Activated naive CD8-positive, alpha-beta T cell treated with anti-CD3 and anti-CD28 coated beads, Interleukin-2, amount 10 ng/mL, durations not matched to agents 7 days and 5 days (primary cell): ENCODE results near the gene RFT1. TPM values are rescaled to one million over a fixed set of nuclear protein-coding genes. Genes with fewer than 3 reads are reported as not detected.

ENCODE experiments used
- ATAC-seq: fragments of 150-1000 bp; cut with Tn5 transposase; one replicate; pipeline ENCODE4 v1.10.0; 2021; ENCODE audit warnings: low read depth, moderate library complexity
- POLR2A ChIA-PET: fragments of 350-600 bp; sonication (Branson Sonifier 250); formaldehyde crosslinking; loops from one replicate; lab custom pipeline; 2021; ENCODE audit warnings: antibody characterized with exemption; lab: Charles Lee
- DNase-seq: peaks from one replicate; pipeline ENCODE4 v3.0.0; 2021
- H3K27ac Mint-ChIP-seq: one replicate; pipeline ENCODE4 v1.8.0; 2022; ENCODE audit warnings: mild to moderate bottlenecking, mixed read lengths
- H3K27me3 Mint-ChIP-seq: one replicate; pipeline ENCODE4 v1.8.0; 2022; ENCODE audit warnings: mild to moderate bottlenecking, moderate library complexity, mixed read lengths
- H3K36me3 Mint-ChIP-seq: one replicate; pipeline ENCODE4 v1.8.0; 2021; ENCODE audit warnings: mild to moderate bottlenecking, mixed read lengths
- H3K4me1 Mint-ChIP-seq: one replicate; pipeline ENCODE4 v1.8.0; 2021; ENCODE audit warnings: mixed read lengths
- H3K4me3 Mint-ChIP-seq: one replicate; pipeline ENCODE4 v1.8.0; 2022; ENCODE audit warnings: mild to moderate bottlenecking, moderate library complexity, mixed read lengths
- H3K9me3 Mint-ChIP-seq: one replicate; pipeline ENCODE4 v1.8.0; 2021; ENCODE audit warnings: mixed read lengths
- total RNA-seq, 2 experiments: library from RNA; stranded (reverse); gene quantifications; one replicate each; pipeline ENCODE4 v1.2.3, GENCODE V29; 2021

RFT1 gene
- total RNA-seq, 2 experiments from 2014 or later = 27.9 to 32.2 TPM

DNA sequence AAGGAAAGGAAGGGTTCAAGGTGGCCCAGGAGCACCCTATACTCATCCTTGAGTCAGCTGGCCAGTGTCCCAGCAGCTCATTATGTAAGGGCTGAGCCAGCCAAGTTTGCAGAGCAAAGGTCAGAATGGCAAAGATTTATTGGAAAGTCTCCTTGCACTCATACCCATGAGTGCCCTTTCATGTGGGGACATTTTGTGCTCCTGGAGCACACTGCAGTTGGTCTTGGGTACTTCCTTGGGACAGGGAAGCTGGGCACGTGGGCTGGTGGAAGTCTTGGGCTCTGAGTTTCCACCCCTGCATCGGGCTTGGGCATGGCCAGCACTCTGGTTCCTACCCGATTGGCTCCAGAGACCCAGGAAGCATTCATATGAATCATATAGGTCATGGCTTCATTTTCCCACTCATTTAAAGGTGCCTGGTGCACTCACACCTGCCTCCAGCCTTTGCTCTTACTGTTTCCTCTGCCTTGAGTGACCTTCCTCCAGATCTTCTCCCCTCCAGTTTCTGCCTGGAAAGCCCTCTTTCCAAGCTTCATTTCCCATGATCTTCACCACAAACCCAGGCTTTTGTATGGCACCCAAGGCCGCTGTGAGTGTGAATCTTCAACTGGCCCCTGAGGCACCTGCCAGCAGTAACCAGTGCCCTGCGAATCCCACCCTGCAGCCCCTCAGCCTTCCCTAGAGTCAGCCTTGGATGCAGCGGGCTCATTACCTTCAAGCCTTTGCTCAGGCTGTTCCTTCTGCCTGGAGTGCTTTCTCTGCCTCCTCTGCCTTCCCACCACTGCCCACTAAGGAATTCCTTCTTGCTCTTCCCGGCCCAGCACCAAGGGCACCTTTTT, 20.2 kb upstream of the RFT1 start:
- no peak overlapping the region for H3K4me3 Mint-ChIP-seq
- H3K36me3 Mint-ChIP-seq = no peaks in the 10 kb centered on the region
- no peaks in the 10 kb centered on the region for H3K4me1 Mint-ChIP-seq
- H3K27ac Mint-ChIP-seq = no peak overlapping the region
- H3K27me3 Mint-ChIP-seq = peaks cover 14% of the 10 kb centered on the region
- ATAC-seq (no peak), DNase-seq (no peak)
- POLR2A ChIA-PET = interaction anchor here (0.6 to 1.5 kb wide), 2 partner anchors 10 to 60 kb away, joined by 3 to 4 read pairs; no protein-coding TSS in a partner anchor
- no peaks in the 10 kb centered on the region for H3K9me3 Mint-ChIP-seq

DNA sequence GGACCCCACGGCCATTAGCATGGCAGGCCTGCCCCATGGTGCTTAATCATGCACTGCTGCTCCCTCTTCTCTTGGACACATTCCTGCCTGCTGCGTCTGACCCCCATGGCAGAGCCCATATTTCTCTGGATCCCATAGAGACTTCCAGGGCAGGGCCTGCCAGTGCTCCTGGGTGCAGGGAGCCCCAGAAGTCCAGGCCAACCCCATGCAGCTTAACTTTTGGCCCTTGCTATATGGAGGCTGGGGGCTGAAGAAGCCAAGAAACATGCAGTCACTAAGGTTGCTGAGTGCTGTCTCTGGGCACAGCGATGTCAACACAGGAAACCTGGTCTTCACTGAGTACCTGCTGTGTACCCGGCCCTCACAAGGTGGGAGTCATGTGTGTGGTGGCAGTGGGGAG, 19.5 kb upstream of the RFT1 start:
- H3K4me3 Mint-ChIP-seq = no peak overlapping the region
- H3K4me1 Mint-ChIP-seq = no peaks in the 10 kb centered on the region
- no peaks in the 10 kb centered on the region for H3K36me3 Mint-ChIP-seq
- H3K27me3 Mint-ChIP-seq = peaks cover 10% of the 10 kb centered on the region
- H3K9me3 Mint-ChIP-seq = no peaks in the 10 kb centered on the region
- H3K27ac Mint-ChIP-seq = no peak overlapping the region
- POLR2A ChIA-PET = interaction anchor here (0.6 to 1.5 kb wide), 2 partner anchors 10 to 61 kb away, joined by 3 to 4 read pairs; no protein-coding TSS in a partner anchor
- ATAC-seq = no peak
- no peak for DNase-seq

DNA sequence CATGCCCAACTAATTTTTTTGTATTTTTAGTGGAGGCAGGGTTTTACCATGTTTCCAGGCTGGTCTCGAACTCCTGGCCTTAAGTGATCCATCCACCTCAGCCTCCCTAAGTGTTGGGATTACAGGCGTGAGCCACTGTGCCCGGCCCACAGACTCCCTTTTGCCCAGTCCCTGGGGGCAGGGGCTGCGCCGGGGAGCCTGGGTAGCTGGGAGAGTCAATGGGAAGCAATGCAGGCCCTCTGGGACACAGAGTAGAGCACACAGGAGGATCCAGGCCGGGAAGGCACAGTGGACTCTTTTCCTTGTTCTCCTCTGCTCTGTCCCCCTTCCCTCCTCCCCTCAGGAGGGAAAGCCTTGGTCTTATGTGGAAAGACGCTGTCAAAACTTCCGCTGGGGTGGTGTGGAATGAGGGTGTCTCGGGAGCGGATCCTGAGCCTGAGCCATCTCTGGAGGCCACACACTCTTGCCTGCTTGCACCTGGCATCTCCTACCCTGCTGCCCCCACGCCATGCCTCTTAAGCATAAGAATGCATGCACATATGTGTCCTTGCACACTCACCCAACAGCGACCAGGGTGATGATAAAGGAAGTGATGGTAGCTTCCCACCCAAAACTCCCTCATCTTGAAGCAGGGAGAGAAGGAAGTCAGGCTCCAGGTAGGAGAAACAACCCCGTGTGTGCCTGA, 18.9 kb upstream of the RFT1 start:
- Mint-ChIP-seq H3K27ac (no peak overlapping the region), H3K27me3 (peaks cover 10% of the 10 kb centered on the region), H3K9me3 (no peaks in the 10 kb centered on the region), H3K36me3 (no peaks in the 10 kb centered on the region), H3K4me3 (no peak overlapping the region), H3K4me1 (no peaks in the 10 kb centered on the region)
- DNase-seq (no peak), ATAC-seq (no peak)
- POLR2A ChIA-PET = interaction anchor here (1.5 kb wide), 1 partner anchor 11 kb away, joined by 4 read pairs; no protein-coding TSS in a partner anchor

DNA sequence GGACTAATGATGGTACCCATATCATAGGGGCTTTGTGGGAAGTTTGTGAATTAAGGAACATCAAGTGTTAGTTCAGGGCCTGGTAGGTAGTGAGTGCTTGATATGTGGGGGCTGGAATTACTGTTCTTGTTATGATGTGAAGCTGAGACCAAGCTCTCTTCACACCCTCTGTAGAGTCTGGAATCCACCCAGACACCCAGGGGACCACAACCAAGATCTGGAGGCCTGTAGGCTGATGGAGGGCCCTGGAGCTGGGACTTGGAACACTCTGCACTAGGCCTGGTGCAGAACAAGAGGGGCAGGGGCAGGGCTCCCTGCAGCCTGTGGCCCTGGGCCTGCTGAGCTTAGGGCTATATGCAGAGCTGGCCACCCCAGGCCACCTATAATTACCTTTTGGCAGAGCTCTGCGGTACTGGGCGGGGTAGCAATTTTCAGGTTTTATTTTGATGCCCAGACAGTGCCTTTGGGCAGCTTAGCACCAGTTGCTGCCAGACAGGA, 17.7 kb upstream of the RFT1 start:
- no peaks in the 10 kb centered on the region for H3K36me3 Mint-ChIP-seq
- H3K27ac Mint-ChIP-seq = no peak overlapping the region
- H3K27me3 Mint-ChIP-seq = peaks cover 5% of the 10 kb centered on the region
- no peak for ATAC-seq
- POLR2A ChIA-PET = no interaction called here
- H3K9me3 Mint-ChIP-seq = no peaks in the 10 kb centered on the region
- no peaks in the 10 kb centered on the region for H3K4me1 Mint-ChIP-seq
- no peak for DNase-seq
- no peak overlapping the region for H3K4me3 Mint-ChIP-seq

DNA sequence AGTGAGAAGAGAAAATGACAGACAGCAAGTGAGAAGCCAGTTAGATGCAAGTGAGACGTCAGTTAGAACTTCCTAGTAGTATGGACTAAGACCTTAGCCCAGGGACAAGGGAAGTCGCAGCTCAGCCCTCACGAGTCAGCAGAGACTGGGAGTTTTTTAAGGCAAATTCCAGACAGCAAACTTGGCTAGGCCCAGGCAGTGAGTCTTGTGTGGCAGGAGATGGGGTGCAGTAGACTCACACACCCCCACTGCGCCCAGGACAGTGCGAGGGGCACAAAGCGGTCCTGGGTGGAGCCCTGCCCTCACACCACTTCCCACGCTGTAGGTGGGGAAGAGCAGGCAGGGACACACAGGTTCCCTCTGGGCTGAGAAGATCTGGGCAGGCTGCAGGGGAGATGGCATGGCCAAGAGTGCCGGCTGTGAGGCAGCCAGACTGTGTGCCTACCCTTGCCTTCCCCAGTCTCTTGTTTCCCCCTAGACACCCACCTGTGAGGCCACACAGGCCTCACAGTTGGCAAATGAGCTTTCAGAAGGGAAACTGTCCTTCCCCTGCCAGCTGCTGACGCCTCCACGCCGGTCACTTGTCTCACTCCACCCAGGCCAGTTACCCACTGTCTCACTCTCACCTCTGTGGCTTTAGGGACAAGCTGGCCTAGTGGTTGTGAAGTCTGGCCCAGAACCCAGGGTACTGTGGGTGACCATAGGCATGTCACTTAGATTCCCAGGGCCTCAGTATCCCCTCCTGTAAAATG, 17.1 kb upstream of the RFT1 start:
- H3K36me3 Mint-ChIP-seq = no peaks in the 10 kb centered on the region
- H3K27me3 Mint-ChIP-seq = peaks cover 5% of the 10 kb centered on the region
- no peaks in the 10 kb centered on the region for H3K9me3 Mint-ChIP-seq
- ATAC-seq (no peak), DNase-seq (no peak)
- H3K4me3 Mint-ChIP-seq = no peak overlapping the region
- H3K4me1 Mint-ChIP-seq = no peaks in the 10 kb centered on the region
- no peak overlapping the region for H3K27ac Mint-ChIP-seq
- POLR2A ChIA-PET = no interaction called here

DNA sequence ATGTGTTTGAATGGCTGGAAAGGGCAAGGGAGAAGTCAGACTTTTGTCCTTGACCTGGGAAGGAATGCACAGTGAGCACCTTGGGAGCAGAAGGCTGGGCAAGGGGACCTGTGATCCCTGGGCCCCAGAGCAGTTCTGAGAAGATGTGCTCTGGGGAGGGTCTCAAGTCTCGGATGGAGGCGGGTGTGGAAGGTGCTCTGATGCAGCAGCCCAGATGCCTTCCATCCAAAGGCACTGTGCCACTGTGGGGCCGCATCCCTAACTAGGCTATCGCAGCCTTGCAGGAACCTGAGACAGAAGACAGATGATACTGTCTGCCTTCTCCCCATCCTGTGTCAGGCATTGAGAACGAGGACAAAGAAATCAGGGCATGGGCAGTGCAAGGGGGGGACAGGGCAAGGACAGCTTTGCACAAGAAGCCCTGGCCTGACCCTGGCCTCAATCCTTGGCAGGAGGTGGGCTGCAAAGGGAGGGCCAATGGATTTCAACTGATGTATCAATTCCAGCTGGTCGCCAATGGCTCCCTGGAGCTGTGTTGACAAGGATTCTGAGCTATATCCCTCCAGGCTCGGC, 16.2 kb upstream of the RFT1 start:
- Mint-ChIP-seq H3K36me3 (no peaks in the 10 kb centered on the region), H3K4me1 (no peaks in the 10 kb centered on the region), H3K4me3 (no peak overlapping the region), H3K27ac (no peak overlapping the region), H3K27me3 (peaks cover 5% of the 10 kb centered on the region), H3K9me3 (no peaks in the 10 kb centered on the region)
- no peak for ATAC-seq
- DNase-seq = no peak
- POLR2A ChIA-PET = no interaction called here

DNA sequence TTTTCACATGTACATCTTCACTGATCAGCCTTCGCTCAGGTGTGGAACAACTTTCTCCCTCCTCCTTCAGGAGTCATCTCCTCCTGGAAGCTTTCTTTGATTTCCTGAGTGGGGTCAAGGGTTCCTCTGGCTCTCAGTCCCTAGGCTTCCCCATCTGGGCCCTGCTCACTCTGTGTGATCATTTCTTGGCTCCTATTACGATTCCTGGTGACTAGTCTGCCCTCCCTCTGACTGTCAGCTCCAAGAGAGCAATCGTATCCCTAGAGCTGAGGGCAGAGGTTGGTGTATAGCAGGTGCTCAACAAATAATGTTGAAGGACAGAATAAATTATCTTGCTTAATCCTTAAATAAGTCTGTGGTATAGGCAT, 15.5 kb upstream of the RFT1 start:
- peaks cover under 1% of the 10 kb centered on the region for H3K4me1 Mint-ChIP-seq
- POLR2A ChIA-PET = no interaction called here
- DNase-seq = no peak
- no peak overlapping the region for H3K4me3 Mint-ChIP-seq
- H3K36me3 Mint-ChIP-seq = no peaks in the 10 kb centered on the region
- H3K27ac Mint-ChIP-seq = no peak overlapping the region
- peaks cover 2% of the 10 kb centered on the region for H3K27me3 Mint-ChIP-seq
- H3K9me3 Mint-ChIP-seq = no peaks in the 10 kb centered on the region
- ATAC-seq = no peak

DNA sequence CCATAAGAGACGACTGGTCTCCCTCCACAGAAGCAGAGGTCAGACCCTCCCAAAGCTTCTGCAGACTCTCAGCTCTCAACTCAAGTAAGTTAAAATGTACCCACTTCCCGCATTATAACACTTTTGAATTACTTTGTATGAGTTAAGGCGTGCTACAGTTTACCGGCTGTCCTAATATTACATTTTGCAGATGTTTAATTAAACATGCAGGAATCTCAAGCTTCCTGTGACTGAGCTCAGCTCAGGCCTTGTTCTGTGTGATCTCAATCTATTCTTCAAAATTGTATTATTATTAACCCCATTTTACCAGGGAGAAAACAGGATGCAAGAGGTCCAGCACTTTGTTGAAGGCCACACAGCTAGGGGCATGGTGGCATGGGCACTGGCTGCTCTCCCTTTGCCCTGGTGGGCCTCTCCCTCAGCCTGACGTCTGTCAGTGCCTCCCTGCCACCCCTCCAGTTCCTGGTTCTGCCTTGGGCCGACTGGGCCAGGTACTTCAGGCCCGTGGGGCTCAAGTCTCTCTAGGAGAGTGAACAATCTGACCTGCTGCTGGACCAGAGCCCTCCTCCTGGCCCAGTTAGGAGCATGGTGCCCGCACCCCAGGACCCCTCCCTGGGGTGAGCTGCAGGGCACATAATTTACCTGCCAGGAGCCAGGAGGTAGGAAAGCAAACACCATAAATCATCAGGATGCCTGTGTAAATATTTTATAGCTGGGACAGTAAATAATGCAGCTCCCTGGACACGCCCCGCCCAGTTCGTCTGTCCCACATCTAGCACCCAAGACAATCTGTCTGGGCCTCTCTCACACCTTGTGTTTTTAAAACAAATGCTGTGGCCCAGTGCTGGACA, 14.9 kb upstream of the RFT1 start:
- ATAC-seq = no peak
- Mint-ChIP-seq H3K27me3 (no peaks in the 10 kb centered on the region), H3K4me1 (peaks cover 6% of the 10 kb centered on the region), H3K9me3 (no peaks in the 10 kb centered on the region), H3K4me3 (no peak overlapping the region), H3K36me3 (no peaks in the 10 kb centered on the region), H3K27ac (no peak overlapping the region)
- POLR2A ChIA-PET = no interaction called here
- no peak for DNase-seq

DNA sequence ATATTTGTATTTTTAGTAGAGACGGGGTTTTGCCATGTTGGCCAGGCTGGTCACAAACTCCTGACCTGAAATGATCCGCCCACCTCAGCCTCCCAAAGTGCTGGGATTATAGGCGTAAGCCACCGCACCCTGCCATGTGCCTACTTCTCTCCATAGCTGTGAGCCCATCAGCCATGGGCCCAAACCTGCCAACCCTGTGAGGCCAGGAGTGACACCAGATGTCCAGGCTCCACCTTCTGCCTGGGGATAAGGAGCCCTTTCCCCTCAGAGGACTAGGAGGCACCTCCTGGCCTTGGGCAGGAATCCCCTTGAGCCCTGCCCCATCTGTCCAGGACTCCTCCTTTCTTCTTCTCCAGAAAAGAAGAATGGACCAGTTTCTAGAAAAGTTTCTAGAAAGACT, 14.2 kb upstream of the RFT1 start:
- H3K9me3 Mint-ChIP-seq = no peaks in the 10 kb centered on the region
- H3K4me1 Mint-ChIP-seq = peaks cover 6% of the 10 kb centered on the region
- no peak overlapping the region for H3K27ac Mint-ChIP-seq
- no peaks in the 10 kb centered on the region for H3K27me3 Mint-ChIP-seq
- POLR2A ChIA-PET = no interaction called here
- ATAC-seq (no peak), DNase-seq (no peak)
- H3K4me3 Mint-ChIP-seq = no peak overlapping the region
- H3K36me3 Mint-ChIP-seq = no peaks in the 10 kb centered on the region

DNA sequence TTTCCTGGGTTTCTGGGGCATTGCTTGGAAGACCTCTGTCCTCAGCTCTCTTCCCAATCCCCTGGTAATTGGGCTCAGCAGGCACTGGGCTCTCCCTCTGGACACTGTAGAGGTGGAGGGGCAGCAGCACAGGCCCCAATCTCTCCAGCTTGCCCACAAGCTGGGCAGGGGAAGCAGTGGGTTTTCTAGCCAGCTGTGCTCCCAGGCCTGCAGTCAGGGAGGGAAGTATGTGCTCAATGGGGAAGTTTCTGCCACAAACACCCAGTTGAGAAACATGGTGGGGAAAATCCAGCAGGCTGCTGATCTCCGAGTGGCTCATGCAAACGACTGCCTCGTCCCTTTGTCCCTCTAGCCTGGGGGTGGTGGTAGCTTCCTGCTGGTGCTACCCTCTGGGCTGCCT, 12.8 kb upstream of the RFT1 start:
- H3K27ac Mint-ChIP-seq = no peak overlapping the region
- no peaks in the 10 kb centered on the region for H3K27me3 Mint-ChIP-seq
- no peak overlapping the region for H3K4me3 Mint-ChIP-seq
- H3K36me3 Mint-ChIP-seq = no peaks in the 10 kb centered on the region
- POLR2A ChIA-PET = no interaction called here
- DNase-seq (no peak), ATAC-seq (no peak)
- peaks cover 6% of the 10 kb centered on the region for H3K4me1 Mint-ChIP-seq
- no peaks in the 10 kb centered on the region for H3K9me3 Mint-ChIP-seq

DNA sequence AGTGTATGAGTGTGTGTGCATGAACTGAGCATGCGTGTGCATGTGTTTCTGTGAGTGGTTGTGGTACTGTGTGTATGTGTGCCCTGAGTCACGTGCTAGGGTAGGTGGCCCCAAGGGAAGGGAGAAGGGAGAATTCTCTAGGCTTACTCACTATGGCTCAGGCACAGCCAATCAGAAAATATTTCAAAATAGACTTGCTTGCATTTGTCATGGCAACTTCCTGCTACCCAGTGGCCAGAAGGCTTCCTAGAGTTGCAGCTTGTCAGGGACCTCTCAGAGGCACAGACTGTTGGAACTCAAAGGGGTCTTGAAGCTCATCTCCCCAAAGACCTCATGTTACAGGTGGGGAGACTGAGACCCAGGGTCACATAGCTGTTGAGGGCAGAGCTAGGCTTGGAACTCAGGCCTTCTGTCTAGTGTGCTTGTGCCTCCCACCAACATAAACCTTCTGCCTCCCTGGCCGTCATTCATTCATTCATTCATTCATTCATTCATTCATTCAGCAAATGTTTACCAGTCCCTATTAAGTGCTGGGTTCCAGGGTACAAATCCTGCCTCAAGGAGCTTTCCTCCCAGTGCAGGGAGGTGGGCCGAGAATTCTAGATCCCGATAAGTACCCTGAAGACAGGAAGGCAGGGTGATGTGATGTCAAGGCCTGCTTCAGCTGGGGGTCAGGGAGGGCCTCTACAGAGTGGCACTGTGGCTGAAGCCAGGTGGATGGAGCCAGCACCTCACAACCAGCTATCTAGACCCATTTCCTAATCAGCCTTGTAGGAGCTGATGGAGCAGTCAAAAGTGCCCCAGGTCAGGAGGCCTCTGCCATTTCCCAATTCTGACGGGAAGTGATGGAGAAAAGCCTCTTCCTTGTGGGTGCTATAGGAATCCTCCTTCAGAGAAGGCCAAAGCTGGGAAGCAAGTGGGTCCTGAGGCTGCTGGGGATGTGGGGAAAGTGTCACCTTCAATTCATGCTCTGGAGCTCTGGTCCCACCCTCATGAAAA, 10.9 kb upstream of the RFT1 start:
- DNase-seq (no peak), ATAC-seq (peak; percentile 15)
- Mint-ChIP-seq H3K4me3 (no peak overlapping the region), H3K9me3 (no peaks in the 10 kb centered on the region), H3K4me1 (peaks cover 6% of the 10 kb centered on the region), H3K36me3 (no peaks in the 10 kb centered on the region), H3K27ac (no peak overlapping the region), H3K27me3 (no peaks in the 10 kb centered on the region)
- POLR2A ChIA-PET = no interaction called here
